ENCODE measurements around the gene ARAP1.

Gene ARAP1

DNA sequence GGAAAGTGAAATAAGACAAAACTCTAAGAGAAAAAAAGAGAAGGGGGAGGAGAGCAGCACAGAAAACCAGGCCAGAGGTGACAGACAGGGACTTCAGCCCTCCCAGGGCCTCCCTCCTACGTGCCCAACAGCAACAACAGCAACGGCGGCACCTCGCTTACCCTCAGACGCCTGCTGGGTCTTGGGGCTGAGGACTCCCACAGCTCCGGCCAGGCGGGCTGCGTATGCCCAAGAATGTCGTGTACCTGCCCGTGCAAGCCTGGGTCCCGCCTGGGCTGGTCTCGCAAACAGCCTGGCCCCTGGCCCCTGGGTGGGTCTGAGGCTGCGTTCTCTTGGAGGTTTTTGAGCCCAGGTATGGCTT lies 30.5 kb downstream of the ARAP1 start:
- DNase-seq = no peak

- DNase-seq = no peak
These were observed 30.9 kb downstream of the ARAP1 start for GRCh38 chr11:72721276-72721675.

DNA sequence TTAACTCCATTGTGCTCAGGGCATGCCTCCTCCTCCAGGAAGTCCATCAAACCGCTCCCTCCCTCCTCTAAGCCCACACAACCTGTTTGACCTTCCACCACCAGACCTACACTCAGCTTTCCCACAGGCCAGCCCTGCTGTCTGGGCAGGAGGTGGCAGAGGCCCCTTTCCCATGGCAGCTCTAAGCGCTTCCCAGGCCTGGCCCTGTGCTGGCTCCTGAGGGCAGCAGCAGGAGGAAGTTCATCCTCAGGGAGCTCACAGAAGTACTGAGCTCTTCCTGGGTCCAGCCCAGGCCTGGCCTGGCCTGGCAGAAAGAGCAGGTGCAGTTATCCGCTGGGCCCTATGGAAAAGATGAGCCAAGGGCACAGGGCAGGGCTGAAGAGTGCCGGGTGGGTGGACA lies 31.4 kb downstream of the ARAP1 start:
- no peak for DNase-seq

DNA sequence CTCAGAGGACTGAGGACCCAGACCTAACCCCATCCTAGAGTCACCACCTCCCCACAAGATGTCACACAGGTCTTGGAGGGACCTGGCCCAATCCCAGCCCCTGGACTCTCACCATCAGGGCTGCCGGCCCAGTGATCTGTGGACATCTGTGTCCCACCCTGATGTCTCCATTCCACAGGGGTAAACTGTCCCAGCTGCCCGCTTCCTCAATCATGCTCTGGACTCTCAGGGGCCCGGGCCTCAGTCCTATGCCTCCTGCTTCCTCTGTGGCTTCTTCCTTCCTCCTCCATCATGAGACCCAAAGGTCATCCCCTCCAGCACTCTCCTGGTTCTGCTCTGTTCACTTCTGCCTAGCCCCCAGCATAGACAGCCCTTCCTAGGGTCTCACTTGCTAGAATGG lies 32.2 kb downstream of the ARAP1 start:
- DNase-seq = no peak

- no peak for DNase-seq
These were observed 32.7 kb downstream of the ARAP1 start for GRCh38 chr11:72719551-72719950.

- DNase-seq = no peak
These were observed 33.1 kb downstream of the ARAP1 start for GRCh38 chr11:72719144-72719543.

GRCh38 chr11:72718101-72718501 lies 34.1 kb downstream of the ARAP1 start:
- DNase-seq = no peak

GRCh38 chr11:72716788-72717435 lies 35.3 kb downstream of the ARAP1 start:
- no peak for DNase-seq

DNA sequence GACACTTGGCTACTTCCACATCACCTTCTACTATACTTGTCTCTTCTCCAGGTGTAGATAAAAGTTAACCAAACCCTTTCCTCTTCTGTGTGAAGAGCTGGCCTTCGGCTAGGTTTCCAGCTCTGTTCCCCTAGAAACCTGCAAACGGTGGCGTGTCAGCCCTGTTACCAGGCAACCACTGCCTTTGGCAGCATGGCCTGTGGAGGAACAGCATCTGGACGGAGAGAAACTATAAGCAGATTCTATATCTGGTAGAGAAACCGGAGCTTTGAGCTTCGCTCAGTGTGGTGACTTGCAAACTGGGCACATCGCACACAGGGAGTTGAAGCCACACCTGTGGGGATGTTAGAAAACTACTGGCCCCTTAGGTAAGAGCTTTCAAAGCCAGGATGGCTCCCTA lies 35.9 kb downstream of the ARAP1 start:
- DNase-seq = no peak

GRCh38 chr11:72712841-72713240 lies 39.4 kb downstream of the ARAP1 start:
- no peak for DNase-seq

GRCh38 chr11:72712168-72712751 lies 39.9 kb downstream of the ARAP1 start:
- no peak for DNase-seq

GRCh38 chr11:72711141-72711540 lies 41.1 kb downstream of the ARAP1 start:
- no peak for DNase-seq

DNA sequence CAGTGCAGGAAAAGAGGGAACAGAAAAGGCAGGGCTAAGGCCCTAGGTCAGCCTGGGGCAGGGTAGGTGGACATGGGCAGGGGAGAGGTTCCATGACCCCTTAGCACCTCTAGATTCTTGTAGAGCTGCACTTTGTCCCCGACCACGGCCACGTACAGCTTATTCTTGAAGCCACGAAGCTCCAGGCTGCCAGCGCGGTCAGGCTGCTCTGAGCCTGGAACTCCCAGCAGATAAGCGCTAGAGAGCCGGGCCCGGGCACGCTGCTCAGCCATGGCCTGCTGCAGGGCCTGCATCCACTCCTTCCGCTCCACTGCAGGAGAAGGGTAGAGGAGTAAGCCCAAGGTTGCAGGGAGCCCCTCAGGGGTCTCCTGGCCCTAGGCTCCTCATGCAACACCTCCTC lies 41.9 kb downstream of the ARAP1 start:
- no peak for DNase-seq

DNA sequence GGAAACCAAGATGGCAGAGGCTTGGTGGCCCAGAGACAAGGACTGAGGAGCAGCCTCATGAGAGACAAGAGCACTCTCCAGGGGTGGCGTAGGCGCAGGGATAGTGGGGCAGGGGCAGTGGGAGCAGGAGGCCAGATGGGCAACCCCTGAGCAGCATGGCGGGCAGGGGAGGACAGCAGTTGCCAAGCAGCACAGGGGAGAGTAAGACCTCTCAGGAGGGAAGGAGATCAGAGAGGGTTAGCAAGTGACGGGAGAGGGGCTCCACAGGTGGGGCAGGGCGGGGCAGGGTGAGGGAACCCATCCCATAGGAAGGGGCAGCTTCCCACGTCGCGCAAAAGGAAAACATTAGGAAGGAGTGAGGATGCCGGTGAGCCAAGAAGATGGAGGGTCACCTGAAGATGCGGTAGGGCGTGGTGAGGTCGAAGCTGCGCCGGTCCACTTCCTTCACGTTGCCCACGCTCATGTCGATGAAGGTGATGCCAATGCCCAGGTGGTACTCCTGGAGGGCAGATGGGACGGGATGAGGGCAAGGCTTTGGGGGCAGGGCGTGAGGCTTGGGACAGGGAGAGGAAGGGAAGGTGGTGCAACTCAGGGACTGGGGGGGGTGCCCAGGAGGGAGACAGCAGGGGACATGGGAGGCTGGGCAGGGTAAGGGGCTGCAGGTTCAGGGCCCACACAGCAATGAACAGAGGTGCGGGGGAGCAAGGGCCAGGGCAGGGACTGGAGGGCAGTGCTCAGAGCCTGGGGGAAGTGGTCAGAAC lies 42.5 kb downstream of the ARAP1 start:
- no peak for DNase-seq

DNA sequence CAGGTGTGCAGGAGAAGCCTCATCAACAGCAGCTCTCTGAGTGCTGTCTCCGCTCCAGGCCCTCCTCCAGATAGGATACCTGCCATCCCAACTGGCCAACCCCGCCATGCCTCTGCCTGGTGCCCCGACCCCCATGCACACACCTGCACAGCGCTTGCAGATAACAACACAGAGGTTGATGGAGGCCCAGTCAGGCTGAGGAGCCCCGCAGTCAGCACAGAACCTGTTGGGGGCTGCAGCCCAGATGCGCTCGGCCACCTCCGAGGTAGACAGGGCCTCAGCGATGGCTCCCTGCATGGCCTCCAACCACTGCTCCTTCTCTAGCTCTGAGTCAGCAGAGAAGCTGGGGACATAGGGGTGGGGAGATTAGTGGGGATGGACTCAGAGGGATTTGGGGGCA lies 45.2 kb downstream of the ARAP1 start:
- no peak for DNase-seq

- no peak for DNase-seq
These were observed 45.6 kb downstream of the ARAP1 start for GRCh38 chr11:72706579-72706978.

- DNase-seq = no peak
These were observed 46.5 kb downstream of the ARAP1 start for GRCh38 chr11:72705442-72706365.

GRCh38 chr11:72704783-72705265 lies 47.4 kb downstream of the ARAP1 start:
- no peak for DNase-seq

GRCh38 chr11:72704028-72704782 lies 48.0 kb downstream of the ARAP1 start:
- DNase-seq = no peak

- no peak for DNase-seq
These were observed 48.8 kb downstream of the ARAP1 start for GRCh38 chr11:72703267-72704008.

- DNase-seq = no peak
These were observed 49.5 kb downstream of the ARAP1 start for GRCh38 chr11:72702577-72703241.
